Stimulated activated CD4-positive, alpha-beta T cell treated with anti-CD3 and anti-CD28 coated beads, Interleukin-1b, Interleukin-23, amount 100 ng/mL, for 1 hour (primary cell): ENCODE measurements around the gene SLC4A4.

Experiments used
- DNase-seq, 2 donors: peaks; one replicate each; pipeline ENCODE4 v3.0.0-alpha.2; 2020; ENCODE audit warnings: low read depth in 2 of 2

SLC4A4 gene

DNA sequence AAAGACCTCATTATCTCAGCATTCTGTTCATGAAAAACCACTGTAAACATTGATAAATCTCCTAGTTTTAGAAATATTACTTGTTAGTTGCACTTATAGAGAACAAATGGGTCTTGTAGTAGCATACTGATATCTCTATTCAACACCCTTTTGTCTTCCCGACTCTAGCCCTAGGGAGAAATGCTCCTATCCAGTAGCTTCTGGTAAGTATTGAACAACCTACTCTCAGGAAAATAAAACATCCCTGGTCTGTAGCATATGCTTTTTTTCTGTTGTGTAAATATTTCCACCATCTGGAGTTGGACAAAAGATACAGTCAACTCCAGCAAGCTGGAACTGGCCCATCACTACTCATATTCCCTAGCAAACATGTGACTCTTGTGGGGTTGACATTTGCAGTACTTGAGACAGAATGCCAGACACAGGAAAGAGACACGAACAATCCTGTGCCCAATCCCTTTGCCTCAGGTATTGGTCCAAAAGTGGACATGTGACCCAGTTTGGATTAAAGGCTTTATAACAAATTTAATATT is 256.8 kb downstream of the SLC4A4 start:
- no peak for DNase-seq

DNA sequence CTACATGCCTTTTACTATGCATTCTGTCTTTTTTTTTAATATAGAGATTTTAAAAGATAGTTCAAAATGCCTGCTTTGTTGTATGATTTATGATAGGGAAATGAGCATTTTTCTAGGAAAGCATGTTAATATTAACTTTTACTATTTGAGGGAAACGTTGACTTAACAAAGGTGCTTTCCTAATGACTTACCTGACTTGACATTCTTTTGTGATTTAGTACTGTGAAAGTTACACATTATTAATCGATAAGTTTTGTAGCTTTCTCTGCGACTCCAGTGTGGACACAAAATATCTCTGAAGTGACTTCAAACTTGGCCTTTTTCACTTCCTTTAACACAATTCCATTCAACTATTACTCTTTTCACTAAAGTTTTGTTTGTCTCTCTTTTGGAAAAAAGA is 260.8 kb downstream of the SLC4A4 start:
- DNase-seq, result no peak

- DNase-seq, result no peak
These were observed 263.6 kb downstream of the SLC4A4 start for GRCh38 chr4:71602289-71602900.

GRCh38 chr4:71604785-71605184 is 266.0 kb downstream of the SLC4A4 start:
- no peak for DNase-seq

DNA sequence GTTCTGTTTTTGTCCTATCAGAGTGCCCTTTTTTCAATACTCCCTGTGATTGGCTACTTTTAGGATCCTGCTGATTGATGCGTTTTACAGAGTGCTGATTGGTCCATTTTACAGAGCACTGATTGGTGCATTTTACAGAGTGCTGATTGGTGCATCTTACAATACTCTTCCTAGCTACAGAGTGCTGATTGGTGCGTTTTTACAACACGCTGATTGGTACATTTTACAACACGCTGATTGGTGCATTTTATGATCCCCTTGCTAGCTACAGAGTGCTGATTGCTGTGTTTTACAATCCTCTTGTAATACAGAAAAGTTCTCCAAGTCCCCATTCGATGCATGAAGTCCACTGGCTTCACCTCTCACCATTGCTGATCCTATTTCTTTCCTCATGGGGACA is 268.3 kb downstream of the SLC4A4 start:
- DNase-seq, result no peak

DNA sequence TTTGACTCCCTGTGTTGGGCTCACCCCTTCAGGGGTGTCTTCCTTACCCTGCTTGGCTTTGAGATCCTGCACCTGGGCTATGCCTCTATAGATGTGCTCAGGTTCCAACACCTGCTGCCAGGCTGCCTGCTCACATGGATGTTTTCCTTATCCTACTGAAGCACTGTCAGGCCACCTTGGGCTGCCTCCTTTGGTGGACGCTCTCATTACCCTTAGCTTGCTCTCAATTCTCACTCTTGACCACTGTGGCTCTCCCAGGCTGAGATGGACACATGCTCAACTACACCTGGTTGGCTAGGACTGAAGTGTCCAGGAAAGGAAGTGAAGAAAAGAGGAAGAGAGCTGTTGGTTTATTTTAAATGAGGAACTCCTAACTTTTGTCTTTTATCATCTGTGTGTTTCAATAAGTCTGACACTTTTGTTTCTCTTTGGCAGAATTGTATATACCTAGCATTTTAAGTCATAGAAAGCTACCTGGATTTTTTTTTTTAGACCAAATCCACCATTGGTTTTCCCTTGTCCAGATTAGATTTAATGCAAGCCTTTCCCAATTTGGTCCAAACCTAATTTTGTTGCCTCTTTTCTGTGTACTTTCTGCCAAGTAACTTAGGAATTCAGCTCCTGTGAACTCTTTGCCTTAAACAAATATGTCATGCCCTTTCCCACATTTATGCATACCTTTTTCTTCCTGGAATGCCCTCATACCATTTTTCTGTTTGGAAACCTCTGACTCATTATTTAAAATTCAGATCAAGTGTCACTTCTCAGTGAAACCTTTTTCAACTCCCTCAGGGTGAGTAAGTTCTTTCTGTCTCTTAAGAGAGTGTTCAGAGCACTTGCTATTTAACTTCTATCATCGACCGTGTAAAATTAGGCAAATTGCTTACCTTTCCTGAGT is 269.2 kb downstream of the SLC4A4 start:
- no peak for DNase-seq

GRCh38 chr4:71608678-71609071 is 269.9 kb downstream of the SLC4A4 start:
- DNase-seq, result no peak

GRCh38 chr4:71609167-71609566 is 270.3 kb downstream of the SLC4A4 start:
- DNase-seq, result no peak

GRCh38 chr4:71609651-71610050 is 270.8 kb downstream of the SLC4A4 start:
- no peak for DNase-seq

DNA sequence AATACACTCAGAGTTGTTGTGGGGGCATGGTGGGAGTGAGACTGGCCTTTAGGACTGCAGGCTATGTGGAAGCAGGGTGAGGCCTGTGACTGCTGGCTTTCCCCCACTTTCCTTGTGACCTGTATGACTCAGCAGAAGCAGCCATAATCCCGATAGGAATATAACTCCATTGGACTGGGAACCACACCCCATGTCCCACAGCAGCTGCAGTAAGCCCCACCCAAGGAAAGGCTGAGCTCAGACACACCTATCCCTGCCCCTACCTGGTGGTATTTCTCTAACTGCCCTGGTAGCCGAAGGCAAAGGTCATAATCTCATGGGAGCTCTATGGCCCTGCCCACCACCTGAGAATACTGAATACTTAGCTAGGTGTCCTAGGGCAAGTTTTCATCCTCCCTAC is 275.8 kb downstream of the SLC4A4 start:
- DNase-seq, result no peak

GRCh38 chr4:71616168-71616811 is 277.5 kb downstream of the SLC4A4 start:
- DNase-seq, result no peak
